NCI-H2171 treated with DMSO at 0.1 percent for 48 hours (cell line): ENCODE results near the gene IL7R.
"Not testable (repeated sequence)": the region's sequence is repeated elsewhere in the genome, so short reads cannot be mapped to it uniquely, and the experiment has no call there.

Source experiments
- DNase-seq: peaks from one replicate; lab custom pipeline; 2025; lab: John Stamatoyannopoulos, UW

The IL7R gene

GRCh38 chr5:35842856-35843255 is 13.8 kb upstream of the IL7R start:
- no peak for DNase-seq

- DNase-seq = not testable (repeated sequence)
Observed at GRCh38 chr5:35845508-35845907, 11.2 kb upstream of the IL7R start.

- no peak for DNase-seq
Observed at GRCh38 chr5:35847491-35847890, 9.2 kb upstream of the IL7R start.

- no peak for DNase-seq
Observed at GRCh38 chr5:35847961-35848360, 8.7 kb upstream of the IL7R start.

- no peak for DNase-seq
Observed at GRCh38 chr5:35849860-35850259, 6.8 kb upstream of the IL7R start.

GRCh38 chr5:35850967-35851680 is 5.6 kb upstream of the IL7R start:
- no peak for DNase-seq

GRCh38 chr5:35852084-35852734 is 4.5 kb upstream of the IL7R start:
- DNase-seq = no peak

GRCh38 chr5:35852773-35853172 is 3.9 kb upstream of the IL7R start:
- no peak for DNase-seq

GRCh38 chr5:35853631-35854030 is 3.1 kb upstream of the IL7R start:
- DNase-seq = peak; percentile 18

GRCh38 chr5:35854248-35854647 is 2.4 kb upstream of the IL7R start:
- DNase-seq = no peak

- DNase-seq = peak; percentile 71
Observed at GRCh38 chr5:35855187-35855586, 1.5 kb upstream of the IL7R start.

GRCh38 chr5:35856186-35856764 is 416 bp upstream of the IL7R start:
- not testable (repeated sequence) for DNase-seq

GRCh38 chr5:35857606-35858205 is 1.0 kb downstream of the IL7R start:
- no peak for DNase-seq

- DNase-seq = peak; percentile 25
Observed at GRCh38 chr5:35859101-35859661, 2.5 kb downstream of the IL7R start.

- no peak for DNase-seq
Observed at GRCh38 chr5:35860686-35861085, 4.0 kb downstream of the IL7R start.

GRCh38 chr5:35861718-35862117 is 5.0 kb downstream of the IL7R start:
- no peak for DNase-seq

- DNase-seq = no peak
Observed at GRCh38 chr5:35862126-35862525, 5.4 kb downstream of the IL7R start.

GRCh38 chr5:35863159-35863558 is 6.5 kb downstream of the IL7R start:
- DNase-seq = no peak

- no peak for DNase-seq
Observed at GRCh38 chr5:35867998-35868397, 11.3 kb downstream of the IL7R start.

GRCh38 chr5:35869685-35870277 is 13.1 kb downstream of the IL7R start:
- DNase-seq = no peak

- no peak for DNase-seq
Observed at GRCh38 chr5:35870605-35871004, 13.9 kb downstream of the IL7R start.

- no peak for DNase-seq
Observed at GRCh38 chr5:35876454-35876853, 19.8 kb downstream of the IL7R start.
